GM19467 (cell line): ENCODE data around the gene CEP152.
A peak's percentile ranks its signal among the peaks of the same experiment; 100 is the strongest.
"Not testable (repeated sequence)": the region's sequence is repeated elsewhere in the genome, so short reads cannot be mapped to it uniquely, and the experiment has no call there.

ENCODE experiments used
- ATAC-seq: cut with Tn5 transposase; IDR thresholded peaks from one replicate; pipeline ENCODE4 v1.9.1; 2021; ENCODE audit warnings: mild to moderate bottlenecking, moderate library complexity; ENCODE audit not compliant: unreplicated experiment

CEP152 gene

GRCh38 chr15:48810414-48811324 lies at the start of gene CEP152:
Gene CEP152, minus strand, starts transcription at chr15:48811069. Its CDS starts 5,420 bp downstream, at chr15:48805649.
- ATAC-seq: peak; percentile 98

- ATAC-seq: no peak
These were observed 48.6 kb upstream of the CEP152 start for GRCh38 chr15:48859426-48859825.

- ATAC-seq: no peak
These were observed 47.5 kb upstream of the CEP152 start for GRCh38 chr15:48858401-48858800.

GRCh38 chr15:48856942-48857341 lies 46.1 kb upstream of the CEP152 start:
- no peak for ATAC-seq

- ATAC-seq: no peak
These were observed 44.9 kb upstream of the CEP152 start for GRCh38 chr15:48855501-48856440.

- not testable (repeated sequence) for ATAC-seq
These were observed 43.6 kb upstream of the CEP152 start for GRCh38 chr15:48854434-48854833.

- no peak for ATAC-seq
These were observed 41.1 kb upstream of the CEP152 start for GRCh38 chr15:48851956-48852355.

GRCh38 chr15:48850648-48851047 lies 39.8 kb upstream of the CEP152 start:
- ATAC-seq: no peak

- no peak for ATAC-seq
These were observed 34.3 kb upstream of the CEP152 start for GRCh38 chr15:48845123-48845522.

- no peak for ATAC-seq
These were observed 31.6 kb upstream of the CEP152 start for GRCh38 chr15:48842501-48842900.

- ATAC-seq: no peak
These were observed 23.9 kb upstream of the CEP152 start for GRCh38 chr15:48834756-48835155.

- no peak for ATAC-seq
These were observed 22.8 kb upstream of the CEP152 start for GRCh38 chr15:48833526-48834239.

GRCh38 chr15:48832648-48833047 lies 21.8 kb upstream of the CEP152 start:
- no peak for ATAC-seq

- ATAC-seq: no peak
These were observed 18.0 kb upstream of the CEP152 start for GRCh38 chr15:48828906-48829305.

- ATAC-seq: no peak
These were observed 17.6 kb upstream of the CEP152 start for GRCh38 chr15:48828471-48828870.

- ATAC-seq: no peak
These were observed 14.2 kb upstream of the CEP152 start for GRCh38 chr15:48825075-48825474.

GRCh38 chr15:48823706-48824105 lies 12.8 kb upstream of the CEP152 start:
- ATAC-seq: no peak

GRCh38 chr15:48823237-48823636 lies 12.4 kb upstream of the CEP152 start:
- no peak for ATAC-seq

- ATAC-seq: no peak
These were observed 3.4 kb upstream of the CEP152 start for GRCh38 chr15:48814286-48814685.

- ATAC-seq: no peak
These were observed 573 bp upstream of the CEP152 start for GRCh38 chr15:48811325-48811958.
